ENCODE results near the gene ANKRD30A.
"Not testable (repeated sequence)": the region's sequence is repeated elsewhere in the genome, so short reads cannot be mapped to it uniquely, and the experiment has no call there.

The ANKRD30A gene, protein sequence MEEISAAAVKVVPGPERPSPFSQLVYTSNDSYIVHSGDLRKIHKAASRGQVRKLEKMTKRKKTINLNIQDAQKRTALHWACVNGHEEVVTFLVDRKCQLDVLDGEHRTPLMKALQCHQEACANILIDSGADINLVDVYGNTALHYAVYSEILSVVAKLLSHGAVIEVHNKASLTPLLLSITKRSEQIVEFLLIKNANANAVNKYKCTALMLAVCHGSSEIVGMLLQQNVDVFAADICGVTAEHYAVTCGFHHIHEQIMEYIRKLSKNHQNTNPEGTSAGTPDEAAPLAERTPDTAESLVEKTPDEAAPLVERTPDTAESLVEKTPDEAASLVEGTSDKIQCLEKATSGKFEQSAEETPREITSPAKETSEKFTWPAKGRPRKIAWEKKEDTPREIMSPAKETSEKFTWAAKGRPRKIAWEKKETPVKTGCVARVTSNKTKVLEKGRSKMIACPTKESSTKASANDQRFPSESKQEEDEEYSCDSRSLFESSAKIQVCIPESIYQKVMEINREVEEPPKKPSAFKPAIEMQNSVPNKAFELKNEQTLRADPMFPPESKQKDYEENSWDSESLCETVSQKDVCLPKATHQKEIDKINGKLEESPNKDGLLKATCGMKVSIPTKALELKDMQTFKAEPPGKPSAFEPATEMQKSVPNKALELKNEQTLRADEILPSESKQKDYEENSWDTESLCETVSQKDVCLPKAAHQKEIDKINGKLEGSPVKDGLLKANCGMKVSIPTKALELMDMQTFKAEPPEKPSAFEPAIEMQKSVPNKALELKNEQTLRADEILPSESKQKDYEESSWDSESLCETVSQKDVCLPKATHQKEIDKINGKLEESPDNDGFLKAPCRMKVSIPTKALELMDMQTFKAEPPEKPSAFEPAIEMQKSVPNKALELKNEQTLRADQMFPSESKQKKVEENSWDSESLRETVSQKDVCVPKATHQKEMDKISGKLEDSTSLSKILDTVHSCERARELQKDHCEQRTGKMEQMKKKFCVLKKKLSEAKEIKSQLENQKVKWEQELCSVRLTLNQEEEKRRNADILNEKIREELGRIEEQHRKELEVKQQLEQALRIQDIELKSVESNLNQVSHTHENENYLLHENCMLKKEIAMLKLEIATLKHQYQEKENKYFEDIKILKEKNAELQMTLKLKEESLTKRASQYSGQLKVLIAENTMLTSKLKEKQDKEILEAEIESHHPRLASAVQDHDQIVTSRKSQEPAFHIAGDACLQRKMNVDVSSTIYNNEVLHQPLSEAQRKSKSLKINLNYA (N-terminal part only)

DNA sequence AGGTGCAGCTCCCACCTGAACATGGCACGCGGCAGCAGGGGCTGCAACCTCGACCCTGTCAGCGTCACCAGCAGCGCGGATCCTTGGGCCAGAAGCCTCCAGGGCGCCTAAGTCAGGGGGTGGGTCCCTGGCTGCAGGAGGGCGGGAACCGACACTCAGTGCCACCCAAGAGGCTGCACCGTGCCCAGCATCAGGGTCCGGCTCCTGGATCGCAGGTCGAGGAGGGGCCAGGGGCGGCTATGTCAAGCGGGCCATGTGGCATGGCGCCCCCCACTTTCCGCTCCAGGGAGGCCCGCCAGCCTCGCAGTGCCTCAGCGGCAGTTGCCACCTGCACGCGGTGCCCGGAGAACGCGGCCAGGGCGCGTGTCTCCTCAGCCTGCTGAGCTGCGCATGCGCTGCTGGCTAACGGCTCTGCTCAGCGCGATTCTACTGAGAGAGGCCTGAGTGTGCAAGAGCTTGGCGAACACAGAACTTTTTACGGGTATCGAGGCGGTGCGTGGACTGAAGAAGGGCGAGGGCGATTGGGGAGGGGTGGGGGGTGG, at the start of gene ANKRD30A:
Gene ANKRD30A, plus strand, starts transcription at position 408 of the 542 bp plus-strand sequence. CDS start 190 bp downstream, outside the sequence.
- DNase-seq, result no peak

DNA sequence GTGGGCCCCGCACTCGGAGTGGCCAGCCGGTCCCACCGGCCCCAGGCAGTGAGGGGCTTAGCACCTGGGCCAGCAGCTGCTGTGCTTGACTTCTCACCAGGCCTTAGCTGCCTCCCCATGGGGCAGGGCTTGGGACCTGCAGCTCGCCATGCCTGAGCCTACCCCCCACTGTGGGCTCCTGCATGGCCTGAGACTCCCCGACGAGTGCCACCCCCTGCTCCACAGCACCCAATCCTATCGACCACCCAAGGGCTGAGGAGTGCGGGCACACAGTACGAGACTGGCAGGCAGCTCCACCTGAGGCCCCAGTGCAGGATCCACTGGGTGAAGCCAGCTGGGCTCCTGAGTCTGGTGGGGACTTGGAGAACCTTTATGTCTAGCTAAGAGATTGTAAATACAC, 49.3 kb upstream of the ANKRD30A start:
- not testable (repeated sequence) for DNase-seq

DNA sequence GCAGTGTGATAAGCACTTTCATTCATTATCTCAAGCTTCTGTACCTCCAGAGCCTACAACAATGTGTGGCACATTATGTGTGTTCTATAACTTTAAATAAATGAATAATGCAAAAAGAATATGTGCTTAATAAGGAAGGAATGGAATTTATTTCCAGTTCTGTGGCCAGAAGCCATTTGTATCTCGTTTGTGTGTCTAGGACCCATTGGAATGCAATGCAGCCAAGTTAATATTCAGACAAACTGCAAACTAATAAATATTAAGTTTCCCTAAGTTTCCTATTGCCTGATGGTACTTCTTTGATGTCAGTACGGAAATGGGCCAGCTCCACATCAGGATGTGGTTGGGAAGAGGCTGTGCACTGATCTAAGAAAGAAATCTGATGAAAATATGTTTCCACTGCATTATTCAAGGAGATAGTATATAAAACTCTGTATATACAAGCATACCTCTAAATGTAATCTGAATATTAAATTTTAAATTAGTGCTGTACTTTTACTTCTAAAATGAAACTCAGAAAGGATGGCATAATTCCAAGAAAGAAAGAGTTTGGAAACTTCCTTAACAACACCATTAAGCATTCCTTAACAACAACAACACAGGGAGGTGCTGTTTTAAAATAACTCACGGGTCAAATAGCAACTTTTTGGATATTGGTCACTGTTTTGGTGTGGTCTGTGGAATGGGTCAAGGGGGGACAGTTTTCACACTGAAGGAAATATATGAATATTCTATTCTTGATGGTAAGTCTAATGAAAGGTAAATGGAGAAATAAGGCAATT, 29.4 kb upstream of the ANKRD30A start:
- DNase-seq, result no peak

DNA sequence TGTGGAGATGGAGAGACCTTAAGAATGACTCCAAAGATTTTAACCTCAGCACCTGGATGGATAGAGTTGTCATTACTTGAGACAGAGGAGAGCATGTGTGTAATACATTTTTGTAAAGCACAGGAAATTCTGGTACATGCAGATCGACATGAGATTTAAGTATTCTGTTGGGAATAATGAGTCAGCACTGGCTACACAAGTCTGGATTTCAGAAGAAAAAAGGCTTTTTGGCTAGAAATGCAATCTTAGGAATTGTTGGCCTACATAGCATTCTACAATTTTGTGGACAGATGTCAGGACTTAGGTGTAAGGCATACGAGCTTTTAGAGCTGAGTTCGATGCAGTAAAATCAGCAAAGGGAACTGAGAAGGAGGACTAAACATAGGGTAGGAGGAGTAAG, 24.1 kb upstream of the ANKRD30A start:
- DNase-seq, result no peak

DNA sequence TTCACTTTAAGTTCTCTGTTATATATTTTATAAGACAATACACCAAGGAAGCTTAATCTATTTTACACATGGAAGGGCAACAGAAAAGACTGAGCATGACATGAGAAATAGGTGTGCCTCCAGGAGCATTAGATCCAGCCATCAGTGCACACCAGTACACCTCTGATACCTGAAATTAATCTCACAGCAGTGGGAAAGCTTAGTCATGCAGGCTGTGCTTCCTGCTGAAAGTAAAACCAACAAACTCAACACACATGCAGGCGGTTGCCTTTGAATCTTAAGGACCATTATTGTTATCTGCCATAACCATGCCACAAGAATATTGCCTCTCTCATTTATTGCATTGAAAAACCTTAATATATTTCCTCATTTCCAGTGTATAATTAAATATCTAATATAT, 16.4 kb upstream of the ANKRD30A start:
- DNase-seq, result no peak

DNA sequence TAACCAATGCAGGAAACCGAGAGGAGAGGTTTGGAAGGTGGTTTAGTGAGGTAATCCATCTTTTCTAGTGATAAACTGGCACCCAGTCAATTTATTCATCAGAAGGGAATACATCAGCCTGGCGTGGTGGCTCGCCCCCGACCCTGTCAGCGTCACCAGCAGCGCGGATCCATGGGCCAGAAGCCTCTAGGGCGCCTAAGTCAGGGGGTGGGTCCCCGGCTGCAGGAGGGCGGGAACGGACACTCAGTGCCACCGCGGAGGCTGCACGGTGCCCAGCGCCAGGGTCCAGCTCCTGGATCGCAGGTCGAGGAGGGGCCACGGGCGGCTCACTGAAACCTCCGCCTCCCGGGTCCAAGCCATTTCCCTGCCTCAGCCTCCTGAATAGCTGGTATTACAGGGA, 866 bp upstream of the ANKRD30A start:
- no peak for DNase-seq

DNA sequence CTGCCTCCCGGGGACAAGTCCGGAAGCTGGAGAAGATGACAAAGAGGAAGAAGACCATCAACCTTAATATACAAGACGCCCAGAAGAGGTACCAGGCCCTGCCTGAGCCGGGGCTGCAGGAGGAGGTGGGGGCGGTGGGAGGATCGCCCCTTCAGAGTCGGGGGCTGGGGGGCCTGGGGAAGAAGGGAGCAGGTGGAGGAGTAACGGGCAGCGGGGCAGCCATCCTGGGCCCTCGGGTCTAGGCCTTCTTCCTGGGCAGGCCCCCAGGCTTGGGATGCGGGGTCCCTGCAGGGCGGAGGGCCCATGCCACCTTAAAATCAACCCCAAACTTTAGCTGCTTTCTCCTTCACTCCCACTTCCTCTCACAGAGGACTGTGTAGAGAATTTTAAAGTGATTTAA, 523 bp downstream of the ANKRD30A start:
- no peak for DNase-seq

DNA sequence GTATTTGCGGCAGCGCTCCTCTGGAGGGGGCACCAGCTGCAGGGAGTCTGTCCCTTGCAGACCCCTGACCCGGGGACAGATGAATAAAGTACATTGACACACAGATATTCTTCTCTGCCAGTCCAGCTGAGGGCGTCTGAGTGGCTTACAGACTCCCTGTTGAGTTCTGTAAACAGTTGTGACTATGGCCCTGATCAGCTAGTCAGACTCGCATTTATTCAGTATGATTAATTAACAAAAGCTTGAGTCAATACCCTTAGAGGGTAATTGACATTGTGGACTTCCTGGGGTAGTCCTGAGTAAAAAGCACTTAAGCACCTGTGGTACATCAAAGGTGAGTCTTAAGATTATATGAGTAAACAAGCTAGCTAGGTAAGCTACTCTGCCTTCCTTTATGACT, 21.0 kb downstream of the ANKRD30A start:
- no peak for DNase-seq

DNA sequence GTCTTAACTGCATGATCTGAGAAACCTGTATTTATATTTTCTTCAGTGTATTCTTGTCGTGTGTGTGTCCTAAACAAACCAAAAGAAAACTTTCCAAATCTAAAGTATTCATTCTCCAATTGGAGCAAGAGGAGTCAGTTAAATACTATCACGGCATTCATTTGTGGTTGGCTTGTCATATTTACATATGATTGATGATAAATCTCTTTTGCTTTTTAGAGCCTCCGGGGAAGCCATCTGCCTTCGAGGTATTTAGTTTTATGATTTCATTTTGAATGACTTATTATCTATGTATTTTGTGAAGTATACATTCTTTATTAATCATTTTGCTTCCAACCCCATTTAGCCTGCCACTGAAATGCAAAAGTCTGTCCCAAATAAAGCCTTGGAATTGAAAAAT, 37.0 kb downstream of the ANKRD30A start:
- not testable (repeated sequence) for DNase-seq

DNA sequence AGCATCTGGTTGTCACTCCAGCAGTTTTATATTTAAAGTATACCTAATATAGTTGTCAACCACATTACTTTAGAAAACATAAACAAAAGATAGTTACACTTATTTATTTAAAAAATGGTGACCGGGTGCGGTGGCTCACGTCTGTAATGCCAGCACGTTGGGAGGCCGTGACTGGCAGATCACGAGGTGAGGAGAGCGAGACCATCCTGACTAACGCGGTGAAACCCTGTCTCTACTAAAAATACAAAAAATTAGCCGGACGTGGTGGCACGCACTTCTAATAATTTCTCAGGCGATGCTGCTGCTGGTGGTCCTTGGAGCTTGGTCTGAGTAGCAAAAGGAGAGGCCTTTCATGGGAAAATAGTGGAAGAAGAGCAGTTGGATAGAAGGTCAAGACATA, 46.5 kb downstream of the ANKRD30A start:
- not testable (repeated sequence) for DNase-seq

DNA sequence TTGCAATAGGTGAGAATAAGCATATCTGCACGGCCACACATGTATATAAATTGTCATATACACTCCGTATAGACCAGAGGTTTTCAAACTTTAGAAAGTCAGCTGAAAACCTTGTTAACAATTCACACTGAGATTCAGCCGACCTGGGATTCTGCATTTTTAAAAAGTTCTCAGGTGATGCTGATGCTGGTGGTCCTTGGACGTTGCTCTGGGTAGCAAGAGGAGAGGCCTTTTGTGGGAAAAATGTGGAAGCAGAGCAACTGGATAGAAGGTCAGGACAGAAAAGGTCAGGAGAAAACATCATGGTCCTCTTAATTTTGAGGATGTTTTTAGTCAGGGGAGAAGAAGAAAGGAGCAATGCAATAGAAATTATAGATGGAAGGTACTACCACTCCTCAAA, 52.9 kb downstream of the ANKRD30A start:
- DNase-seq, result not testable (repeated sequence)

DNA sequence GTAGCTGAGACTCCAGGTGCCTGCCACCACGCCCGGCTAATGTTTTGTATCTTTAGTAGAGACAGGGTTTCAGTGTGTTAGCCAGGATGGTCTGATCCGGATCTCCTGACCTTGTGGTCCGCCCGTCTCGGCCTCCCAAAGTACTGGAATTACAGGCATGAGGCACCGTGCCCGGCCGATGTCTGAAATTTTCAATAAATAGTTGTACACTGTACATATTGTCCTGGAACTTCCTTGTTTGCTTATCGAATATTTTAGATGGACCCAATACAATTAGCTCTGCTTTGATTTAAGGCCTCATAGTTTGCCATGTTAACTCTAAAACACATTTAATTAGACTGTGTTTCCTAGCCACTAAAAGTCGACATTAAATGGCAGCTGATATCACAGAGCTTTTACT, 57.3 kb downstream of the ANKRD30A start:
- DNase-seq, result not testable (repeated sequence)

DNA sequence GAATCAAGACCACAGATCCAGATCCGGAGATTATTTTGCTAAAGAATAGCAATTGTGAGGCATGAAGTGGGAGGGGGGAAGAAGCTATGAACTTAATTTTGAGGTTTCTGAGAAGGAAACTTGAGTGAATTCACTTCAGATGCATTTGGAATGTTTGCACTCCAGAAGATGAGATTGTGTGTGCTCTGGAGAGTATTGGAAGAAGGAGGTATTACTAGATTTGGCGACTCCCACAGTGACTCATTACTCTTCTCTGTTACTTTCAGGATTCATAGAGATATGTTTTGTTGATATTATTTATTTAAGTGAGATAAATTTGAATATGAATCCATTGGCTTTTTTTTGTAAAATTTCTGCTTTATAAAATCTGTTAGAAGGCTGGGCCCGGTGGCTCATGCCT, 80.7 kb downstream of the ANKRD30A start:
- no peak for DNase-seq

DNA sequence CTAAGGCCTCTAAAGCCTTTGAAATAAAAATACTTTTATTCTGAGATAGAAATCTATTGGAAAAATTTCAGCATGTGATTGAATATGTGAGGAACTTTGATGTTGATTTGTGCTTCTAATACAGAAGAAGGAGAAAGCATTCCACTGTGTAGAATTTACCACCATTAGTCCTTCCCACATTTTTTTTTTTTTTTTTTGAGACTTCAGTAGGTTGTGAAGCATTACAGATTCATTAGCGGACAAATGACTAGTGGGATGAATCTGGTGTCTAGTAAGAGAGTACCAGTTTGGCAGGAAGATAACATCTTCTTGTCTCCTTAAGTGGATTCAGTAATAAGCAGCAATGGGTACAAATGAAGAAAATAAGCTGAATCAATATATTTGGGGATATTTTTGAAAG, 95.5 kb downstream of the ANKRD30A start:
- no peak for DNase-seq

DNA sequence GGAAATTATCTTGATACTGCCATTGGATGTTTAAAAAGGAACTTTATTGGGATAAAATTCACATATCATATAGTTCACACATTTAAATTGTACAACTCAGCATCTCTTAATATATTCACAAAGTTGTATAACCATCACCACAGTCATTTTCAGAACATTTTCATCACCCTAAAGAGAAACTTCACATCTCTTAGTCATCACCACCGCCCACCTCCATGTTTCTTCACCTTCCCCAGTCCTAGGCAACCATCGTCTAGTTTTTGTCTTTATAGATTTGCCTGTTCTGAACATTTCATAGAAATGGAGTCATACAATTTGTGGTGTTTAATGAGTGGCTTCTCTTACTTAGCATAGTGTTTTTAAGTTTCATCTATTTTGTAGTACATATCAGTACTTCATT, 96.6 kb downstream of the ANKRD30A start:
- DNase-seq, result no peak

DNA sequence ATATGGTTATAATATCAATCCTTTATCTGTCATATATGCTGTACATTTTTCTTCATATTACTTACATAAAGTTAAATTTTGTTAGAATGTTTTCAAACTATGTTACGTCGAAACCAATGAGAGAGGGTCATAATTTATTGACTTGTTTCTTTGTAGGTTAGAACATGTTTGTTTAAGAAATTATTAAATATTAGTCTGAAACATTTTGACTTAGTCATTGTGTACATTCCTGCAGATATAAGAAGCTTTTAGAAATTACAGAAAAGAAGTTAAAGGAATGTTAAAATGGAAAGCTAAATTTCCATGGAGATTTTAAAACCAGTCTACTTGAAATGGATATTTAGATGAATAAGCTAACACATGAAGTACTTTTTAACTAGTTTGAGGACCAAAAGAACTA, 99.8 kb downstream of the ANKRD30A start:
- DNase-seq, result no peak

DNA sequence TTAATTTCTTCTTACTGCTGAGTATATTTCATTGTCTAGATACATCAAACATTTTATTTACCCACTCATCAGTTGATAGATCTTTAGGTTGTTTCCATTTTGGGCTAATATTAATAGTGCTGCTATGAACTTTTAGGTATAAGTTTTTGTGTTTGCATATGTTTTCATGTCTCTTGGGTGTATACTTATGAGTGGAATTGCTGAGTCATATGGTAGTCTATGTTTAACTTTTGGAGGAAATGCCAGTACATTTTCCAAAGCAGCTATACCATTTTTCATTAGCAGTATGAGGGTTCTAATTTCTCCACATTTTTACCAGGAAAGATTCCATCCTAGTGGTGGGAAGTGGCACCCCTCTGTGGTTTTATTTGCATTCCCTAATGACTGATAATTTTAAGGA, 101.1 kb downstream of the ANKRD30A start:
- DNase-seq, result peak; percentile 3

DNA sequence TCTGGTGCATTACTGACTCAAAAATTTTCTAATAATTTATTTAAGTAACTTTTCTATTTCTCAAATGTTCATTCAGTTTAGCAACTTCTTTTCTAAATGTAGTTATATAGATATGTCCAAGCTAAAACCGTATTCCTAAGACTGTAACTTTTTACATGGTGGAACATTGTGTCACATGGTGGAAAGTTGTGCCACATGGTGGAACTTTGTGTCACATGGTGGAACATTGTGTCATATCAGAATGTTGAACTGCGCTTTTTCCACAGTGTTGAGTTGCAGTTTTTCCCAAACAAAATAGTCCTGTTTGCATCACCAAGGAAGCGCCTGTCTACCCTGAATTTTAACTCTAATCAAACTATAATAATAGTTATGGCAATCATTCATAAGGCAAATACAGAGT, 109.3 kb downstream of the ANKRD30A start:
- DNase-seq, result no peak

DNA sequence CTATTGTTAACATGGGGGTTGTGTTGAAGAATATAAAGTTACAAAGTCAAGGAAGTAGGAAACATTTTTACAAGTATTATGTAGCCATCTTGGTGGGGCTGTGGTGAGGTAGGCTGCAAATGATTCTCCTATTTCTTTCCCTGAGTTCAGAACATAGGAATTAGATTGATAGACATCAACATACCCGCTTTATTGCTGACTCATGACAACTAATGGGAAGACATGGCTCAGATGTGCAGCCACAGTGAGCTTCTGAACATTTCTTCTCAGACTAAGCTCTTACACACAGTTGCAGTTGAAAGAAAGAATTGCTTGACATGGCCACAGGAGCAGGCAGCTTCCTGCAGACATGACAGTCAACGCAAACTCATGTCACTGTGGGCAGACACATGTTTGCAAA, 110.7 kb downstream of the ANKRD30A start:
- no peak for DNase-seq

DNA sequence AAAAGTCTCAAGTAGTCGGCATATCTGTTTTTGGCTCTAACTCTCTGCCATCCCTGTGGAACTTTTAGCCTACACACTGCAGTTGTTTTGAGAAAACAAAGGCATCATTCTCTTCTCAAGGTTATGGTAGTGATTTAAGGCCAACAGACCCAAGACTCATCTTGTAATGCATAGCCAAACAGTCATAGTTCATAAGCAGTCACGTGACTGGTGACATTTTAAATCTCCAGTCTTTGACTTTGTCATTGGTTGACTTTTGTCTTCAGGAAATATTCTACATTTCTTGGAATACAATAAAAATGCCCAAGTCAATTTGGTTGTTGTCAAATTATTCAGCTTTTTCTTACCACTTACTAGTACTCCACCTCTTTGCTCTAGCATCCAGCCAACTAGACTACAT, 114.8 kb downstream of the ANKRD30A start:
- DNase-seq, result no peak

DNA sequence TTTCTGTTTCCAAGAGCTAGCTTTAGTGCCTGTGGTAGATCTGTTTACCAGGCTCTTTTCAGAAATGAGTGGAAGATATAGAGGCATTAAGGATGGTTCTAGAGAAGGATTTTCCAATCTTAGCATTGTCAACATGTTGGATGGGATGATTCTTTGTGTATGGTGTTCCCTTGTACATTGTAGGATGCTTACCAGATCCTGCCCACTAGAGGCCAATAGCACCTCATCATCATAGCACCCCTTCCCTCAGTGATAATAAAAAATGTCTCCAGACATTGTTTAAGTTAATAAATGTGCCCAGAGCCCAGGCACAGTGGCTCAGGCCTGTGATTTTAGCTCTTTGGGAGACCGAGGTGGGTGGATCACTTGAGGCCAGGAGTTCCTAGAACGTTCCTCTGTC, 121.2 kb downstream of the ANKRD30A start:
- no peak for DNase-seq

DNA sequence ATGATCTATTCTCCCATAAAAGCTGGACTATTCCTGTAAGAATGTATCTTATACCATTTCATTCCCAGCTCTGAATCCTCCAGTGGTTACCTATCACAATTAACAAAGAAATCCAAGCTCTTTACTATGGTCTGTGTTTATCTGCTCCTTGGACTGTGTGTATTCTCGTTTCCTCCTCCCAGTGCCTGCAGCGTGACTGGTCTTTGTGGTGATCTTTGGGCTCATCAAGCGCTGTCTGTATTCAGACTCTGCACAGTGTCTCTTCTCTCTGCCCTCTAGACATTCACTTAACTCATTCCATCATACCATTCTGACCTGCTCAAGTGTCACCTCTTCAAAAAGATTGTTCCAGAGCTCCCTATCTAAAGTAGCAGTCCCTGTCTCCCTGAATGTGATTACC, 130.4 kb downstream of the ANKRD30A start:
- not testable (repeated sequence) for DNase-seq
